Effector memory CD8-positive, alpha-beta T cell (primary cell): Measurements from ENCODE around the gene RNF183.
"Not testable (repeated sequence)": the region's sequence is repeated elsewhere in the genome, so short reads cannot be mapped to it uniquely, and the experiment has no call there.

ENCODE experiments used
- ATAC-seq: fragments of 150-1000 bp; cut with Tn5 transposase; replicated peaks from 2 replicates; pipeline ENCODE4 v1.10.0; 2021; ENCODE audit warnings: mild to moderate bottlenecking, moderate library complexity
- DNase-seq, 3 experiments: peaks; one replicate each; pipeline ENCODE4 v3.0.0; 2021
- H3K27ac Mint-ChIP-seq, 2 donors: one replicate each; pipeline ENCODE4 v1.8.0; 2022; ENCODE audit warnings: mild to moderate bottlenecking in 2 of 2, mixed read lengths in 2 of 2, moderate library complexity in 2 of 2
- H3K27me3 Mint-ChIP-seq, 2 donors: one replicate each; pipeline ENCODE4 v1.8.0; 2022; ENCODE audit warnings: mixed read lengths in 2 of 2
- H3K36me3 Mint-ChIP-seq: one replicate; pipeline ENCODE4 v1.8.0; 2022; ENCODE audit warnings: mild to moderate bottlenecking, moderate library complexity, mixed read lengths; ENCODE audit not compliant: insufficient read depth
- H3K4me1 Mint-ChIP-seq, 2 donors: one replicate each; pipeline ENCODE4 v1.8.0; 2022; ENCODE audit warnings: low read depth in 2 of 2, mixed read lengths in 2 of 2
- H3K4me3 Mint-ChIP-seq, 2 donors: one replicate each; pipeline ENCODE4 v1.8.0; 2022; ENCODE audit warnings: mild to moderate bottlenecking in 2 of 2, mixed read lengths in 2 of 2, moderate library complexity in 2 of 2
- H3K9me3 Mint-ChIP-seq, 2 donors: one replicate each; pipeline ENCODE4 v1.8.0; 2022; ENCODE audit warnings: mixed read lengths in 2 of 2

RNF183 gene

GRCh38 chr9:113254991-113255390 lies 48.2 kb downstream of the RNF183 start:
- no peaks in the 10 kb centered on the region for H3K9me3 Mint-ChIP-seq
- no peak for ATAC-seq
- no peaks in the 10 kb centered on the region for H3K4me1 Mint-ChIP-seq
- peaks cover 21% of the 10 kb centered on the region for H3K36me3 Mint-ChIP-seq
- H3K27ac Mint-ChIP-seq = no peak overlapping the region
- no peak for DNase-seq
- H3K27me3 Mint-ChIP-seq = no peaks in the 10 kb centered on the region
- H3K4me3 Mint-ChIP-seq = no peak overlapping the region

- DNase-seq = no peak
- no peaks in the 10 kb centered on the region for H3K4me1 Mint-ChIP-seq
- H3K36me3 Mint-ChIP-seq = peaks cover 3% of the 10 kb centered on the region
- H3K4me3 Mint-ChIP-seq = no peak overlapping the region
- no peak for ATAC-seq
- H3K27ac Mint-ChIP-seq = no peak overlapping the region
- no peaks in the 10 kb centered on the region for H3K9me3 Mint-ChIP-seq
- no peaks in the 10 kb centered on the region for H3K27me3 Mint-ChIP-seq
These were observed 52.4 kb downstream of the RNF183 start for GRCh38 chr9:113250807-113251206.

GRCh38 chr9:113249661-113250060 lies 53.5 kb downstream of the RNF183 start:
- H3K27ac Mint-ChIP-seq, H3K9me3 Mint-ChIP-seq, ATAC-seq, H3K4me3 Mint-ChIP-seq, H3K36me3 Mint-ChIP-seq, H3K27me3 Mint-ChIP-seq, H3K4me1 Mint-ChIP-seq, DNase-seq: not testable (repeated sequence)

- no peak for DNase-seq
- no peaks in the 10 kb centered on the region for H3K27me3 Mint-ChIP-seq
- H3K9me3 Mint-ChIP-seq = no peaks in the 10 kb centered on the region
- ATAC-seq = no peak
- no peak overlapping the region for H3K27ac Mint-ChIP-seq
- H3K4me3 Mint-ChIP-seq = no peak overlapping the region
- no peaks in the 10 kb centered on the region for H3K4me1 Mint-ChIP-seq
- no peaks in the 10 kb centered on the region for H3K36me3 Mint-ChIP-seq
These were observed 55.5 kb downstream of the RNF183 start for GRCh38 chr9:113247640-113248039.
